ENCODE measurements around the gene ATE1.

- TF ChIP-seq CTCF (conservative IDR thresholded peaks at IDR 0.05 in 1 of 2, IDR thresholded peaks at IDR 0.05 in 1 of 2; ENCODE audit: low read depth in 1 of 2, low read length in 2 of 2) (no peak), EZH2 (IDR thresholded peaks at IDR 0.05; ENCODE audit: low read length, missing control alignments) (no peak)
Observed at GRCh38 chr10:121751191-121751760, 176.6 kb downstream of the ATE1 start.

Measured in fibroblast of lung (primary cell).